Fibroblast of lung (primary cell): ENCODE measurements around the gene DES. TPM values are rescaled to one million over a fixed set of nuclear protein-coding genes. Genes with fewer than 3 reads are reported as not detected.

Experiments used
- DNase-seq, 2 donors: peaks; one replicate each; pipeline versions ENCODE4 v3.0.0 to v3.0.0-alpha.2; 2010; ENCODE audit warnings: low read depth in 2 of 2
- H2AFZ ChIP-seq: 2 replicates; pipeline ENCODE4 v1.5.1; 2012; ENCODE audit warnings: low read length, control low read depth, inconsistent platforms
- H3K27ac ChIP-seq: 2 replicates; pipeline ENCODE4 v1.5.1; 2011; ENCODE audit warnings: low read length, control low read depth; ENCODE audit not compliant: insufficient read depth
- H3K27me3 ChIP-seq: 2 replicates; pipeline ENCODE4 v1.5.1; 2011; ENCODE audit warnings: mild to moderate bottlenecking, low read length; ENCODE audit not compliant: control insufficient read depth, insufficient read depth
- H3K36me3 ChIP-seq: 2 replicates; pipeline ENCODE4 v1.5.1; 2011; ENCODE audit warnings: low read length; ENCODE audit not compliant: control insufficient read depth, insufficient read depth
- H3K4me1 ChIP-seq: 2 replicates; pipeline ENCODE4 v1.5.1; 2011; ENCODE audit warnings: low read length; ENCODE audit not compliant: control insufficient read depth, insufficient read depth; ENCODE audit errors: extremely low read depth
- H3K4me2 ChIP-seq: 2 replicates; pipeline ENCODE4 v1.5.1; 2011; ENCODE audit warnings: low read length, control low read depth; ENCODE audit not compliant: insufficient read depth; ENCODE audit errors: extremely low read depth
- H3K4me3 ChIP-seq, 4 experiments: fragments of 200-600 bp in 1 of 4; sonication (generic) in 1 of 4; replicated peaks in 1 of 4; 2 replicates each; pipeline ENCODE4 v1.5.1; 2011 to 2016; ENCODE audit warnings: low read length in 4 of 4, low read depth in 3 of 4, mild to moderate bottlenecking in 3 of 4, control low read depth in 2 of 4, inconsistent platforms in 1 of 4, mixed read lengths in 1 of 4; ENCODE audit not compliant: insufficient read depth in 1 of 4; ENCODE audit errors: control extremely low read depth in 1 of 4
- H3K79me2 ChIP-seq: 2 replicates; pipeline ENCODE4 v1.5.1; 2012; ENCODE audit warnings: mild to moderate bottlenecking, low read length, inconsistent platforms; ENCODE audit not compliant: control insufficient read depth, insufficient read depth
- H3K9ac ChIP-seq: 2 replicates; pipeline ENCODE4 v1.5.1; 2011; ENCODE audit warnings: mild to moderate bottlenecking, low read length, control low read depth; ENCODE audit not compliant: insufficient read depth
- H3K9me3 ChIP-seq: 2 replicates; pipeline ENCODE4 v1.5.1; 2012; ENCODE audit warnings: low read depth, low read length; ENCODE audit not compliant: control insufficient read depth, insufficient read depth
- H4K20me1 ChIP-seq: 2 replicates; pipeline ENCODE4 v1.5.1; 2011; ENCODE audit warnings: low read length; ENCODE audit not compliant: control insufficient read depth, insufficient read depth; ENCODE audit errors: extremely low read depth
- CTCF ChIP-seq, 2 donors: IDR thresholded peaks in 1 of 2; conservative IDR thresholded peaks in 1 of 2; 1 replicate in 1 of 2; 2 replicates in 1 of 2; pipeline ENCODE4 v1.5.1; 2011 to 2012; ENCODE audit warnings: low read length in 2 of 2, control low read depth in 1 of 2, inconsistent platforms in 1 of 2, low read depth in 1 of 2, mild to moderate bottlenecking in 1 of 2
- EZH2 ChIP-seq: IDR thresholded peaks from 2 replicates; pipeline ENCODE4 v1.5.1; 2012; ENCODE audit warnings: low read length, control low read depth, mild to moderate bottlenecking; ENCODE audit errors: missing control alignments
- polyA plus RNA-seq, 2 donors: library from polyadenylated mRNA; depleted of rRNA in 1 of 2; stranded (reverse) in 1 of 2; unstranded in 1 of 2; fragments of >200 nt; gene quantifications; 2 replicates each; pipeline ENCODE4 v1.2.1, GENCODE V29; 2011 to 2012; ENCODE audit warnings: missing spikeins in 1 of 2
- total RNA-seq: library from RNA; depleted of rRNA; stranded (reverse); fragments of >200 nt; gene quantifications from 2 replicates; pipeline ENCODE4 v1.2.1, GENCODE V29; 2014

Gene DES
- total and polyA plus RNA-seq, 2 donors (not counting 1 experiment from before 2014, with no cell fraction given), result 11.0 to 34.7 TPM

- no peaks in the 10 kb centered on the region for H3K79me2 ChIP-seq
- DNase-seq, result no peak
- no peak overlapping the region for H3K4me3 ChIP-seq
- H2AFZ ChIP-seq, result no peak overlapping the region
- H3K4me1 ChIP-seq, result no peaks in the 10 kb centered on the region
- TF ChIP-seq CTCF (conservative IDR thresholded peaks at IDR 0.05 in 1 of 2, IDR thresholded peaks at IDR 0.05 in 1 of 2; ENCODE audit: low read depth in 1 of 2, low read length in 2 of 2), result no peak
- no peak for TF ChIP-seq EZH2
- no peak overlapping the region for H3K9ac ChIP-seq
- H3K36me3 ChIP-seq, result no peaks in the 10 kb centered on the region
- H3K4me2 ChIP-seq, result no peak overlapping the region
- H4K20me1 ChIP-seq, result no peaks in the 10 kb centered on the region
- no peaks in the 10 kb centered on the region for H3K9me3 ChIP-seq
- no peak overlapping the region for H3K27ac ChIP-seq
- H3K27me3 ChIP-seq, result peaks cover 11% of the 10 kb centered on the region
Observed at GRCh38 chr2:219416938-219417337, 1.2 kb upstream of the DES start.

GRCh38 chr2:219417374-219417773 is 803 bp upstream of the DES start:
- H2AFZ ChIP-seq, result no peak overlapping the region
- TF ChIP-seq EZH2 (no peak), CTCF (conservative IDR thresholded peaks at IDR 0.05 in 1 of 2, IDR thresholded peaks at IDR 0.05 in 1 of 2; ENCODE audit: low read depth in 1 of 2, low read length in 2 of 2) (no peak)
- H3K79me2 ChIP-seq, result no peaks in the 10 kb centered on the region
- no peak overlapping the region for H3K4me2 ChIP-seq
- no peaks in the 10 kb centered on the region for H4K20me1 ChIP-seq
- no peaks in the 10 kb centered on the region for H3K36me3 ChIP-seq
- no peak overlapping the region for H3K9ac ChIP-seq
- peaks cover 11% of the 10 kb centered on the region for H3K27me3 ChIP-seq
- no peak overlapping the region for H3K27ac ChIP-seq
- no peaks in the 10 kb centered on the region for H3K9me3 ChIP-seq
- DNase-seq, result no peak
- no peak overlapping the region for H3K4me3 ChIP-seq
- no peaks in the 10 kb centered on the region for H3K4me1 ChIP-seq

GRCh38 chr2:219419012-219419324 is 791 bp downstream of the DES start:
- peaks cover 11% of the 10 kb centered on the region for H3K27me3 ChIP-seq
- H4K20me1 ChIP-seq, result no peaks in the 10 kb centered on the region
- H3K4me1 ChIP-seq, result no peaks in the 10 kb centered on the region
- DNase-seq, result no peak
- no peak overlapping the region for H3K27ac ChIP-seq
- H3K36me3 ChIP-seq, result no peaks in the 10 kb centered on the region
- no peak overlapping the region for H3K9ac ChIP-seq
- H2AFZ ChIP-seq, result no peak overlapping the region
- H3K4me3 ChIP-seq, result no peak overlapping the region
- TF ChIP-seq EZH2 (no peak), CTCF (conservative IDR thresholded peaks at IDR 0.05 in 1 of 2, IDR thresholded peaks at IDR 0.05 in 1 of 2; ENCODE audit: low read depth in 1 of 2, low read length in 2 of 2) (no peak)
- H3K9me3 ChIP-seq, result no peaks in the 10 kb centered on the region
- H3K4me2 ChIP-seq, result no peak overlapping the region
- no peaks in the 10 kb centered on the region for H3K79me2 ChIP-seq
